COR-L47 (cell line): ENCODE data around the gene FTH1.
"Not testable (repeated sequence)": the region's sequence is repeated elsewhere in the genome, so short reads cannot be mapped to it uniquely, and the experiment has no call there.

Source experiments
- DNase-seq: peaks from one replicate; lab custom pipeline; 2025; lab: John Stamatoyannopoulos, UW

FTH1 gene

GRCh38 chr11:61963282-61964057, 4.0 kb downstream of the FTH1 start:
- DNase-seq, result no peak

- DNase-seq, result no peak
Measured at GRCh38 chr11:61963016-61963281, 4.5 kb downstream of the FTH1 start.

GRCh38 chr11:61962213-61963015, 5.0 kb downstream of the FTH1 start:
- DNase-seq, result no peak

- DNase-seq, result no peak
Measured at GRCh38 chr11:61961570-61962212, 5.7 kb downstream of the FTH1 start.

GRCh38 chr11:61960532-61960931, 6.9 kb downstream of the FTH1 start:
- DNase-seq, result no peak

- DNase-seq, result no peak
Measured at GRCh38 chr11:61959678-61960077, 7.8 kb downstream of the FTH1 start.

- no peak for DNase-seq
Measured at GRCh38 chr11:61959114-61959513, 8.3 kb downstream of the FTH1 start.

GRCh38 chr11:61958590-61958989, 8.8 kb downstream of the FTH1 start:
- DNase-seq, result no peak

GRCh38 chr11:61957021-61957770, 10.2 kb downstream of the FTH1 start:
- no peak for DNase-seq

GRCh38 chr11:61956191-61957020, 11.0 kb downstream of the FTH1 start:
- no peak for DNase-seq

- peak; percentile 58 for DNase-seq
Measured at GRCh38 chr11:61955422-61956135, 11.9 kb downstream of the FTH1 start.

- peak; percentile 15 for DNase-seq
Measured at GRCh38 chr11:61954851-61955421, 12.5 kb downstream of the FTH1 start.

GRCh38 chr11:61954106-61954850, 13.2 kb downstream of the FTH1 start:
- no peak for DNase-seq

- DNase-seq, result not testable (repeated sequence)
Measured at GRCh38 chr11:61953632-61954031, 13.8 kb downstream of the FTH1 start.

- DNase-seq, result no peak
Measured at GRCh38 chr11:61952882-61953281, 14.6 kb downstream of the FTH1 start.

- DNase-seq, result no peak
Measured at GRCh38 chr11:61951484-61952135, 15.8 kb downstream of the FTH1 start.

- no peak for DNase-seq
Measured at GRCh38 chr11:61950035-61950547, 17.3 kb downstream of the FTH1 start, which contains the start of gene BEST1. TSS of gene BEST1 (plus strand) at chr11:61950351. CDS start at chr11:61951807, 1,456 bp downstream.

- DNase-seq, result peak; percentile 75
Measured at GRCh38 chr11:61949169-61950034, 18.0 kb downstream of the FTH1 start.
